Activated T-cell treated with anti-CD3 and anti-CD28 coated beads, Interleukin-2, amount 50 U/mL, for 48 hours (primary cell): ENCODE data around the gene SYNGR4.
"Not testable (repeated sequence)": the region's sequence is repeated elsewhere in the genome, so short reads cannot be mapped to it uniquely, and the experiment has no call there.

Experiments used
- DNase-seq, 2 experiments: peaks; one replicate each; pipeline ENCODE4 v3.0.0-alpha.2; 2020

The SYNGR4 gene

GRCh38 chr19:48342414-48342738 is 21.8 kb upstream of the SYNGR4 start:
- DNase-seq: no peak

- no peak for DNase-seq
These were observed 21.2 kb upstream of the SYNGR4 start for GRCh38 chr19:48342841-48343540.

GRCh38 chr19:48344892-48345291 is 19.3 kb upstream of the SYNGR4 start:
- DNase-seq: no peak

GRCh38 chr19:48346191-48346590 is 18.0 kb upstream of the SYNGR4 start:
- no peak for DNase-seq

- no peak for DNase-seq
These were observed 16.1 kb upstream of the SYNGR4 start for GRCh38 chr19:48348045-48348444.

- no peak for DNase-seq
These were observed 15.4 kb upstream of the SYNGR4 start for GRCh38 chr19:48348737-48349136.

- DNase-seq: no peak
These were observed 13.3 kb upstream of the SYNGR4 start for GRCh38 chr19:48350856-48351255.

GRCh38 chr19:48351341-48351752 is 12.8 kb upstream of the SYNGR4 start:
- peak; percentile 91 to 93 for DNase-seq

- DNase-seq: no peak
These were observed 10.5 kb upstream of the SYNGR4 start for GRCh38 chr19:48353677-48354076.

GRCh38 chr19:48354332-48354992 is 9.7 kb upstream of the SYNGR4 start:
- DNase-seq: no peak

GRCh38 chr19:48355365-48355954 is 8.7 kb upstream of the SYNGR4 start:
- no peak for DNase-seq

GRCh38 chr19:48359123-48359522 is 5.0 kb upstream of the SYNGR4 start:
- no peak for DNase-seq

GRCh38 chr19:48361912-48362311 is 2.3 kb upstream of the SYNGR4 start:
- no peak for DNase-seq

- peak; percentile 89 to 92 for DNase-seq
These were observed 1.3 kb upstream of the SYNGR4 start for GRCh38 chr19:48362716-48363499.

GRCh38 chr19:48363500-48363809 is 712 bp upstream of the SYNGR4 start:
- DNase-seq: no peak

- no peak for DNase-seq
These were observed 606 bp downstream of the SYNGR4 start for GRCh38 chr19:48364598-48365348.

- no peak for DNase-seq
These were observed 1.4 kb downstream of the SYNGR4 start for GRCh38 chr19:48365602-48366001.

- no peak for DNase-seq
These were observed 3.7 kb downstream of the SYNGR4 start for GRCh38 chr19:48367855-48368254.

- no peak for DNase-seq
These were observed 4.8 kb downstream of the SYNGR4 start for GRCh38 chr19:48368936-48369335.

- no peak for DNase-seq
These were observed 6.8 kb downstream of the SYNGR4 start for GRCh38 chr19:48370955-48371354.

- DNase-seq: no peak
These were observed 7.2 kb downstream of the SYNGR4 start for GRCh38 chr19:48371367-48371766.

- DNase-seq: not testable (repeated sequence)
These were observed 7.6 kb downstream of the SYNGR4 start for GRCh38 chr19:48371771-48372170.

GRCh38 chr19:48372904-48373303 is 8.7 kb downstream of the SYNGR4 start:
- no peak for DNase-seq
